Kidney (tissue), 14 donors: ENCODE results near the gene SBF2. TPM values are rescaled to one million over a fixed set of nuclear protein-coding genes. Genes with fewer than 3 reads are reported as not detected.
A peak's percentile ranks its signal among the peaks of the same experiment; 100 is the strongest.

Experiments used
- DNase-seq, 5 donors: peaks; one replicate each; pipeline ENCODE4 v3.0.0-alpha.2; 2013 to 2020
- FAIRE-seq: peaks from 2 replicates; lab custom pipeline; 2012; peaks lifted over from hg19 to GRCh38; lab: Jason Lieb, UNC
- H3K27ac ChIP-seq, 2 donors: one replicate each; pipeline ENCODE4 v1.7.0; 2013; ENCODE audit warnings: low read depth in 2 of 2, low read length in 2 of 2, inconsistent platforms in 1 of 2
- H3K27me3 ChIP-seq: one replicate; pipeline ENCODE4 v1.7.1; 2013; ENCODE audit warnings: low read length, inconsistent platforms; ENCODE audit not compliant: control insufficient read depth, insufficient read depth
- H3K36me3 ChIP-seq, 3 donors: one replicate each; pipeline versions ENCODE4 v1.7.0 to v1.7.1; 2013; ENCODE audit warnings: low read length in 3 of 3, control low read depth in 1 of 3, inconsistent platforms in 1 of 3; ENCODE audit not compliant: insufficient read depth in 3 of 3, control insufficient read depth in 2 of 3
- H3K4me1 ChIP-seq, 3 donors: one replicate each; pipeline versions ENCODE4 v1.7.0 to v1.7.1; 2013; ENCODE audit warnings: low read length in 3 of 3, inconsistent platforms in 1 of 3, low read depth in 1 of 3; ENCODE audit not compliant: control insufficient read depth in 2 of 3, insufficient read depth in 2 of 3
- H3K4me3 ChIP-seq, 3 donors: one replicate each; pipeline versions ENCODE4 v1.7.0 to v1.8.1; 2013; ENCODE audit warnings: low read length in 3 of 3, control low read depth in 1 of 3, inconsistent platforms in 1 of 3
- H3K9ac ChIP-seq, 3 donors: one replicate each; pipeline versions ENCODE4 v1.7.0 to v1.7.1; 2013; ENCODE audit warnings: low read length in 3 of 3, control low read depth in 1 of 3, inconsistent platforms in 1 of 3
- H3K9me3 ChIP-seq, 3 donors: one replicate each; pipeline versions ENCODE4 v1.7.0 to v1.7.1; 2013; ENCODE audit warnings: low read length in 3 of 3, control low read depth in 1 of 3, inconsistent platforms in 1 of 3; ENCODE audit not compliant: control insufficient read depth in 2 of 3, insufficient read depth in 1 of 3
- CTCF ChIP-seq: IDR thresholded peaks from 3 replicates; pipeline ENCODE4 v1.5.1; 2012; ENCODE audit warnings: mild to moderate bottlenecking, moderate library complexity, borderline replicate concordance; ENCODE audit not compliant: insufficient read depth; ENCODE audit errors: extremely low read depth
- intact Hi-C: fragments of 100-400 bp; cut with DNase I; formaldehyde crosslinking; loops from one replicate; pipeline ENCODE4 v1.11.1; 2022
- polyA plus RNA-seq: library from polyadenylated mRNA; stranded (reverse); fragments of 350-450 nt; fragmentation: Illumina TruSeq; extraction: RNeasy Lipid Tissue Mini Kit (QIAGEN cat#74804); gene quantifications from one replicate; pipeline ENCODE4 v1.2.3, GENCODE V29; 2014; ENCODE audit warnings: low read depth, low replicate concordance; ENCODE audit not compliant: insufficient read depth
- total RNA-seq: library from RNA; stranded (reverse); fragmentation: NEBNext Ultra II Directional; extraction: Animal tissue kit (Norgen Biotek cat#: 25700); gene quantifications from one replicate; pipeline ENCODE4 v1.2.1, GENCODE V29; 2021
- donor health status: control.
- donor health status: control.
- donor health status: control.
- donor health status: control.
- donor health status: control.
- donor health status: DM: yes; HTN: yes; CAD: no.
- donor health status: Normal renal cell carcinoma (clear cell type).

SBF2 gene
- total and polyA plus RNA-seq, 2 donors from 2014 or later, result 13.1 to 55.4 TPM

- H3K9me3 ChIP-seq, result no peaks in the 10 kb centered on the region
- H3K9ac ChIP-seq, result no peak overlapping the region
- peaks cover 0 to 23% (median 14%) of the 10 kb centered on the region in 3 donors for H3K4me1 ChIP-seq
- no peak for DNase-seq
- no peaks in the 10 kb centered on the region for H3K27me3 ChIP-seq
- no peak overlapping the region for H3K4me3 ChIP-seq
- no peaks in the 10 kb centered on the region for H3K36me3 ChIP-seq
- intact Hi-C loops, result no loop called here
- no peak for FAIRE-seq
- H3K27ac ChIP-seq, result no peak overlapping the region
- no peak for TF ChIP-seq CTCF
Observed at GRCh38 chr11:10331548-10332289, 37.7 kb upstream of the SBF2 start.

GRCh38 chr11:10329935-10330334 lies 35.9 kb upstream of the SBF2 start:
- H3K27ac ChIP-seq, result no peak overlapping the region
- no peak overlapping the region for H3K4me3 ChIP-seq
- H3K36me3 ChIP-seq, result no peaks in the 10 kb centered on the region
- no peak for DNase-seq
- H3K4me1 ChIP-seq, result peaks cover 0 to 28% (median 21%) of the 10 kb centered on the region in 3 donors
- intact Hi-C loops, result no loop called here
- no peak overlapping the region for H3K9ac ChIP-seq
- no peaks in the 10 kb centered on the region for H3K27me3 ChIP-seq
- no peak for FAIRE-seq
- no peaks in the 10 kb centered on the region for H3K9me3 ChIP-seq
- TF ChIP-seq CTCF, result no peak

GRCh38 chr11:10329356-10329755 lies 35.3 kb upstream of the SBF2 start:
- H3K4me3 ChIP-seq, result no peak overlapping the region
- no peaks in the 10 kb centered on the region for H3K36me3 ChIP-seq
- peaks cover 0 to 28% (median 21%) of the 10 kb centered on the region in 3 donors for H3K4me1 ChIP-seq
- TF ChIP-seq CTCF, result no peak
- FAIRE-seq (no peak), DNase-seq (no peak)
- no peaks in the 10 kb centered on the region for H3K9me3 ChIP-seq
- peak overlapping the region; percentile 37 to 75 for H3K27ac ChIP-seq
- no peaks in the 10 kb centered on the region for H3K27me3 ChIP-seq
- no peak overlapping the region for H3K9ac ChIP-seq
- intact Hi-C loops, result no loop called here
